CD4-positive, alpha-beta T cell treated with Interleukin-10 for 1 hour (primary cell): ENCODE measurements around the gene IWS1.
"Not testable (repeated sequence)": the region's sequence is repeated elsewhere in the genome, so short reads cannot be mapped to it uniquely, and the experiment has no call there.

ENCODE experiments used
- DNase-seq: peaks from one replicate; pipeline ENCODE4 v3.0.0-alpha.2; 2020

The IWS1 gene

GRCh38 chr2:127453392-127454171 is 72.7 kb downstream of the IWS1 start:
- DNase-seq = no peak

DNA sequence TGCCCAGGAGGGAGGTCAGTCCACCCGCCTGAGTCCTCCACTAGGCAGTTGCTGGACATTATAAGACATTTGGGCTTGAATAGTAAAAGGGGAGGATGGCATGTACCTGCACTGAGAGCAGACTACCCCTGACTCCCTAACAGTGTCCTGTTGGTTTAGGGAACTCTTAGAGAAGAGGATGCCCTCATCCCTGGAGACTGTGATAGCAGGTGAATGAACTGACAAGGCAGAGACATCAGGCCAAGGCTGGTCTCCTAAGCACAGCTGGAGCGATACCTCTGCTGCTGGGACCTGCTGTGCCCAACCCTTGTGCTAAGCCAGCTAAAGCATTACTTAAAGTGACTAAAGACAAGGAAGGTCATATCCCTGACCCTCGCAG is 73.3 kb downstream of the IWS1 start:
- no peak for DNase-seq

GRCh38 chr2:127452423-127452822 is 73.9 kb downstream of the IWS1 start:
- DNase-seq = not testable (repeated sequence)

- no peak for DNase-seq
Observed at GRCh38 chr2:127451981-127452380, 74.3 kb downstream of the IWS1 start.

DNA sequence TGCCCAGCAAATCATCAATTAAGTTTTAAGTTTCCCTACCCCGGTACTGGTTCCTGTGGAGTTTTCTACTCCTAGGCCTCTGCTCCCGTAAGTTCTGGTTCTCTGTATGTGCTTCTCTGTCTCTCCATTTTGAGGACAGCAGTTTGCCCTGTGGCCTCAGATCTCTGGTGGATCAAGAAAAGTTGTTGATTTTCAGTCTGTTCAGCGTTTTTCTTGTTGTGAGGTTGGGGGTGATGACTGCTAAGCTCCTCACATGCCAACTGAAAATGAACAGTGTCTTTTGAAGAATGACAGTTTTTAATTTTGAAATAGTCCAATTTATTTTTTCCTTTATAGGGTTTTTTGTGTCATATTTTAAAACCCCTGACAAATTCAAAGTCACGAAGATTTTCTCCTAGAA is 76.4 kb downstream of the IWS1 start:
- DNase-seq = no peak

DNA sequence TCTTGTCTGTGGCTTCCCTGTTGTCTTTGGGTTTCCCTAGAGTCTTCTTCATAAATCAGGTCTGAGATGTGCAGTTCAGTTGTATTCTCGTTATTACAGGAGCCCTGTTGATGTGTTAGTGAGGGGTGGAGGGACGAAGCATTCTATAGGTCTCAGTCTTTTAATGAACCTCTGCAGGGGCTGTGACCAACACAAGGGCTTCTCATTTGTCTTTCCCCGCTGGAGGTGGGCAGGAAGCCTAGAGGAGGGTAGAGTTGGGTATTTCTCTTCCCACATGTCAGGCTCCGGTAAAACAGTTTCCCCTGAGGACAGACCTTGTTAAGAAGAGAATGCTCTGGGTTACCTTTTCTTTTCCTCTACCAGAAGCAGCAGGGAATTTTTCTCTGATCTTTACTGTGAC is 76.9 kb downstream of the IWS1 start:
- DNase-seq = no peak

DNA sequence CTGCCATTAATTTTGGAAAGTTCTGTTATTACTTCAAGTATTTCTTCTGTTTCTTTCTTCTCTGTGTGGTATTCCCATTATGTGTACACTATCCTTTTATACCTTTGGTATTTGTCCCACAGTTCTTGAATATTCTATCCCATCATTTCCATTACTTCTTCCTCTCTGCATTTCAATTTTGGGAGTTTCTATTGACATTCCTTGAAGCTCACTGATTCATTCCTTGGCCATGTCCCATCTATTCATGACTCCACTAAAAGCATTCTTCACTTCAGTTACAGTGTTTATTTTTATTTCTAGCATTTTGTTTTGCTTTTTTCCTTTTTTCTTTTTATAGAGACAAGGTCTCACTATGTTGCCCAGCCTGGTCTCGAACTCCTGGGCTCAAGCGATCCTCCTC is 77.8 kb downstream of the IWS1 start:
- no peak for DNase-seq

GRCh38 chr2:127439343-127439742 is 86.9 kb downstream of the IWS1 start:
- DNase-seq = no peak

DNA sequence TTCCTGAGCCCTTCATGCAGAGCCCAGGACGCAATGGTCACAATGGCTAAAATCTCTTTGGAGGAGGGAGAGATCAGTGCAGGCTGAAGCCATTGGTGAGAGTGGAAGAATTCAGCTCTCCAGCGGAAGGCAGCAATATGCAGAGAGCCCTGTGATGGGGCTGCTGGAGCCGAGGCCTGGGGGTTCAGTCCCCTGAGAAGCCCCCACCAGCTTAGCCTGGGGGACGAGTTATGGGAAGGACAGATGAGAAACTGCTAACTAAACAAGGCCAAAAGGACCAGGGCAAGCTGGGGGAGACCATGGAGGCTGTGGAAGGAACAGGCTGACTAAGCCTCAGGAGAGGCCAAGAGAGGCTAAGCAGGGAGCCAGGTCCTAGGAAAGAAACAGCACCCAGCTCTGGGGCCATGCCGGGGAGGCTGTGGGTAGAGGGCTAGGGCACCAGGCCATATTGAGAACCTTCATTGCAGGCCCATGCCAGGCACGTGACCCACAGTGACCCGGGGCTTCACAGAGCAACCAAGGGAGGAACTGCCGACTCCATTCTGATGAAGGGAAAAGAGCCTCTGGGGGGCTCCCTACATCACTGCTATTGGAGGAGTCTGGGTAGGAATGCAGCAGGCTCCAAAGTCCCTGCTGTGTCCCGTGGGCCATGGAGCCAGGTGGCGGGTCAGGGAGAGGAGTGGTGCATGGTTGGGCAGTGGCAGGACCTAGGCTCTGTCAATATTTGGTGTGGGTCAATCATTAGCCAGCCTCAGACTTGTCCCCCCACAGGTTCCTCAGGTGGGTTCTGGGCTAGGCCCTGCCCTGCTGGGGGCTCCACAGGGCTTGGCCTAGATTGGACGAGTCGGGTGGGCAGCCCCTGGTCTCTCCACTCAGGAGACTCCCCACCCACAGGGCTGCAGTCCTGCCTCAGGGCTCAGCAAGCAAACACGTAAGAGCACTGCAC is 88.2 kb downstream of the IWS1 start:
- DNase-seq = no peak

DNA sequence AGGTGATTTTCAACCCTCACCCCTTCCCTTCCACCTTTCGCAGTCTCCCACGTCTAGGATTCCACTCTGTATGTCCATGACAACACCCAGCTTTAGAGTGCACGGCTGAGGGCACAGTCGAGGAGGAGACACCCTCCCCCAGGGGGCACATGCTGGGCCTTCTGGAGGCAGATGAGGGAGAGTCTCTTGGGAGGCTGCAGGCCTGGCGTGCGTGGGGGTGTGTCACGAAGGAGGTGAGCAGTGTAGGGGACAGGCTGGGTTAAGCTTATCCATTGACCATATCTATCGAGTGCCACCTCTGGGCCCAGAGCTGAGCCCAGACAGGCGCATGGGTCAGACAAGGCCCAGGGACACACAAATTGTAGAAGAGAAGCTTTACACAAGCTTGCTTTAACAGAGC is 89.2 kb downstream of the IWS1 start:
- DNase-seq = no peak

- no peak for DNase-seq
Observed at GRCh38 chr2:127434515-127434914, 91.8 kb downstream of the IWS1 start.

DNA sequence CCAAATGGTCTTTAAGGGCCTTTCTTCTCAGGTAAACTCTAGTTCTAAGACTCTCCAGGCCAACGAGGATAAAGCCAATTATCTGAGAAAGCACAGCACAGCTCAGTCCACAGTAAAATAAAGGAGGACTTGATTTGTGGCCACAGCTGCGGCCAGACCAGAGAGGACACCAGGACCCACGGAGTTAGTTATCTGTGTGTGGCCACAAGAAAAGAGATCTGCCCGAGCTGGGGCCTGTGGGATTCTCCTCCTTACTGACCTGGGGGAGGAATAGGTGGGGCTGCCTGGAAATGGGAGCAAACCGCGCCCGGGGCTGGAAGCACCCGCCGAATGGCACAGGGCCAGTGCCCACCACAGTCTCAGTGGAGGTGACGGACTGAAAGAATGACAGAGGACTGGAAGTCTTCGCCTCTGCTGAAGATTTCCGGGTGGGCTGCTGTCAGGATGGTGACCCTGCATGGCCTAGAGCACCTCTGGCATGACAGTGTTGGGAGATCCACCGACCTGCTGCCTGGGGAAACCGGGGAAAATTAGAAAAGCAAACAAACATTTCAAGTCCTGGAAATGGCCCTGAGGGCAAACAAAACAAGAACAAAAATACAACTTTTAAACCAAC is 94.8 kb downstream of the IWS1 start:
- no peak for DNase-seq
